Transverse colon (tissue), 4 donors: Measurements from ENCODE around the gene CDADC1.

Experiments
- CTCF ChIP-seq, 5 experiments: fragments of 200-600 bp in 3 of 5; fragments of 450-650 bp in 2 of 5; sonication (generic) in 3 of 5; IDR thresholded peaks; 1 replicate in 2 of 5; 2 replicates in 3 of 5; pipeline ENCODE4 v1.5.1; 2016 to 2017; ENCODE audit warnings: antibody characterized with exemption in 5 of 5, inconsistent platforms in 3 of 5, mild to moderate bottlenecking in 2 of 5, moderate library complexity in 1 of 5
- POLR2A ChIP-seq: fragments of 450-650 bp; IDR thresholded peaks from one replicate; pipeline ENCODE4 v1.6.1; 2016; ENCODE audit warnings: antibody characterized with exemption, mild to moderate bottlenecking, moderate library complexity
- POLR2AphosphoS5 ChIP-seq, 3 donors: sonication (generic); formaldehyde crosslinking; IDR thresholded peaks; one replicate each; pipeline ENCODE4 v1.6.1; 2016; ENCODE audit warnings: antibody characterized with exemption in 3 of 3

GRCh38 chr13:49326222-49326917 lies 78.6 kb downstream of the CDADC1 start:
- no peak for TF ChIP-seq CTCF (IDR thresholded peaks at IDR 0.05)
- TF ChIP-seq POLR2AphosphoS5 (IDR thresholded peaks at IDR 0.05) = no peak
- no peak for TF ChIP-seq POLR2A
